LNCaP clone FGC (cell line): ENCODE results near the gene ADD3.

Source experiments
- DNase-seq: peaks from one replicate; pipeline ENCODE4 v3.0.0-alpha.2; 2011; ENCODE audit warnings: low read depth
- H3K4me3 ChIP-seq: 2 replicates; pipeline ENCODE4 v1.5.1; 2011; ENCODE audit warnings: mild to moderate bottlenecking, low read depth, low read length, control low read depth
- TF ChIP-seq, protein P1 (sequence below): IDR thresholded peaks from 2 replicates; pipeline ENCODE4 v1.5.1; 2012; ENCODE audit warnings: mild to moderate bottlenecking; ENCODE audit not compliant: control insufficient read depth, insufficient read depth; ENCODE audit errors: extremely low read depth

ADD3 gene, protein sequence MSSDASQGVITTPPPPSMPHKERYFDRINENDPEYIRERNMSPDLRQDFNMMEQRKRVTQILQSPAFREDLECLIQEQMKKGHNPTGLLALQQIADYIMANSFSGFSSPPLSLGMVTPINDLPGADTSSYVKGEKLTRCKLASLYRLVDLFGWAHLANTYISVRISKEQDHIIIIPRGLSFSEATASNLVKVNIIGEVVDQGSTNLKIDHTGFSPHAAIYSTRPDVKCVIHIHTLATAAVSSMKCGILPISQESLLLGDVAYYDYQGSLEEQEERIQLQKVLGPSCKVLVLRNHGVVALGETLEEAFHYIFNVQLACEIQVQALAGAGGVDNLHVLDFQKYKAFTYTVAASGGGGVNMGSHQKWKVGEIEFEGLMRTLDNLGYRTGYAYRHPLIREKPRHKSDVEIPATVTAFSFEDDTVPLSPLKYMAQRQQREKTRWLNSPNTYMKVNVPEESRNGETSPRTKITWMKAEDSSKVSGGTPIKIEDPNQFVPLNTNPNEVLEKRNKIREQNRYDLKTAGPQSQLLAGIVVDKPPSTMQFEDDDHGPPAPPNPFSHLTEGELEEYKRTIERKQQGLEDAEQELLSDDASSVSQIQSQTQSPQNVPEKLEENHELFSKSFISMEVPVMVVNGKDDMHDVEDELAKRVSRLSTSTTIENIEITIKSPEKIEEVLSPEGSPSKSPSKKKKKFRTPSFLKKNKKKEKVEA

DNA sequence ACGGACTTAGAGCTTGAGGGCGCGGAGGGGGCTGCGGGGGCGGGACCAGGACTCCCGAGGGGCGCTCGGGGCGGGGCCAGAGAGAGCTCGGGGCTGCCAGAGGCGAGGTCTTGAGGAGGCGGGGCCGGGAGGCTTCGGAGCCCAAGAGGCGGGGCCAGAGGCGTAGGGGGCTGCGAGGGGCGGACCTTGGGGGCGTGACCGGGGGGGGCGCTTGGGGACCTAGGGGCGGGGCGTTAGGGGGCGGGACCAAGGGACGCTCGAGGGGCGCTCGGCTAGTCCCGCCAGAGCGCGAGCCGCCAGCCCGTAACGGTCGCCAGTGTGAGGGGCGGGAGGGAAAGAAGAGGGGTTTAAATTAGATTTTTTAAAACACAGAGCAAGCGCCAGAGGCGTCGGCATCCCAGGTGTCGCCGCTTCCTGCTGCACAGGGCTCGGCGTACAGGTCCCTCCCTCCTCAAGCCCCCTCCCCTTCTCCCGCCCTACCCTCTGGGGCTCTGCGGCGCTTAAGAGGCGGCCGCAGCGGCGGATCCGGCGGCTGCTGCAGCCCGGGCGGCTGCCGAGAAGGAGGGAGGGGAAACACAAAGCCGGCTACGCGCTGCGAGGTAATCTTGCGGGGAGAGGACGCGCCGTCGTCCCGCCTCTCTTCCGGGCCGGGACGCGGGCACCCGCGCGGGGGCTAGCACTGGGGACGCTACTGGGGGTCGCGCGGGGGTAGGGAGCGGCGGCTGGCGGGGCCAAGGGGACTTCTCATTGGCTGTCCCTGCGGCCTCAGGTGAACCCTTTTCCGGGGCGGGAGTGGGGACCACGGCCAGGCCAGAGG, at the start of gene ADD3:
ADD3 (plus strand) TSS at position 284 of the 817 bp plus-strand sequence. CDS start 92,670 bp downstream, outside the sequence.
- DNase-seq = no peak
- TF ChIP-seq, protein P1, sequence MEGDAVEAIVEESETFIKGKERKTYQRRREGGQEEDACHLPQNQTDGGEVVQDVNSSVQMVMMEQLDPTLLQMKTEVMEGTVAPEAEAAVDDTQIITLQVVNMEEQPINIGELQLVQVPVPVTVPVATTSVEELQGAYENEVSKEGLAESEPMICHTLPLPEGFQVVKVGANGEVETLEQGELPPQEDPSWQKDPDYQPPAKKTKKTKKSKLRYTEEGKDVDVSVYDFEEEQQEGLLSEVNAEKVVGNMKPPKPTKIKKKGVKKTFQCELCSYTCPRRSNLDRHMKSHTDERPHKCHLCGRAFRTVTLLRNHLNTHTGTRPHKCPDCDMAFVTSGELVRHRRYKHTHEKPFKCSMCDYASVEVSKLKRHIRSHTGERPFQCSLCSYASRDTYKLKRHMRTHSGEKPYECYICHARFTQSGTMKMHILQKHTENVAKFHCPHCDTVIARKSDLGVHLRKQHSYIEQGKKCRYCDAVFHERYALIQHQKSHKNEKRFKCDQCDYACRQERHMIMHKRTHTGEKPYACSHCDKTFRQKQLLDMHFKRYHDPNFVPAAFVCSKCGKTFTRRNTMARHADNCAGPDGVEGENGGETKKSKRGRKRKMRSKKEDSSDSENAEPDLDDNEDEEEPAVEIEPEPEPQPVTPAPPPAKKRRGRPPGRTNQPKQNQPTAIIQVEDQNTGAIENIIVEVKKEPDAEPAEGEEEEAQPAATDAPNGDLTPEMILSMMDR = no peak
- peak within 1 kb of the TSS; percentile 63 for H3K4me3 ChIP-seq

DNA sequence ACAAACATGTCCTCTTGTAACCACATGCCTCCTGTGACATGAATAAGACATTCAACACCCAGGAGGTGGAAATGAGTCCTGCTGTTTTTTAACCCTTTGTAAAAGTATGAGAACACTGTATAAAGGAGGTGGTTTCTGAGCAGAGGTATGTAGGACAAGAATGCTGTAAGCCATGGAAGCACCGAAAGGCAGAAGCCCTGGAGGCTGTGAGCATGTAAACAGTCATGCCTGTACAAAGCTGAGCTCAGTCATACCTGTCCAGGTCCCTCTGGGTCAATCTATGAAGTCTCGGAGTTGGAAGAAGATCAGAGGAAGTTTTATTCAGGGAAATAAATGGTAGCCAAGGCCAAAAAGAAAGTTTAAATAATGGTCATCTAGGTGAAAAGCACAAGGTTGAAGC, 49.7 kb upstream of the ADD3 start:
- no peak for DNase-seq
- TF ChIP-seq, protein P1 = no peak

DNA sequence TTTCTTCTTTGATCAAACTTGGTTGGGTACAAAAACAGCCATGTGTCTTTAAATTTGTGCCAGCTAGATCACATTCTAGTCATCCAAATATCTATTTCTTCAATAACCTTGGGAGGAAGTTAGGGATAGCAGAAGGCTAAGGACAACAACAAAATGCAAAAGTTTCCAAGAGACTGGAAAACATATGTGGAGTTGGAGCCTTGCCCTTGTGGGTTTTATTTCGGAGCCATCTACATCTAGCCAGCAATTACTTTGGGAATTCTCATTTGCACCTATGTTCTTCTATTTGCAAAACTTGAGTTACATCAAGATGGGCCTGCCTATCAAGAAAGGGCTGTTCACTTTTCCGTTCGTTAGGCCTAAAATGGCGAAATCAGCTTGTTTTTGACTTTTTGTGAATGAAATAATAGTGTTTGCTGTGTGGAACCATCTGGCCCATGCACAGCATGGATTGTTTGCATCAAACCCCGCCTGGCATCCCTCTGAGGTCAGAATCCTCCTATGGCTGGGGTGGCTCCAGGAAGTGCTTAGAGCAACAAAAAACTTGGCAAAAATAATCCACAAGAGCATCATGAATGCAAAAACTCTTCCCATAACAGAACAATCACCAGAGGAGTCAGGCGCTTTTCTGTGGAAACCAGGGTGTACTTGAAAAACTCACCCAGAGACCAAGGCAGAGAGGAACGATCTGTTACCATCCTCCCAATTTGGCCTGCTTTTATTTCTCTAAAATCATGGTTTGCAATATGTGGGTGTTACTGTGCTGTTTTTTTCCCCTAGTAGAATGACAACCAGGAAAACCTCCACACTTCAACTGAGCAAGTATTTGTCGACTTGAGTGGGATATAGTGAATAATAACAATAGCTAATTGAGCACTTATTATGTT, 48.3 kb upstream of the ADD3 start:
- H3K4me3 ChIP-seq = no peak overlapping the region
- DNase-seq = no peak
- TF ChIP-seq, protein P1 = no peak

More for the DNA sequence above, 49.7 kb upstream of the ADD3 start:
- H3K4me3 ChIP-seq = no peak overlapping the region

DNA sequence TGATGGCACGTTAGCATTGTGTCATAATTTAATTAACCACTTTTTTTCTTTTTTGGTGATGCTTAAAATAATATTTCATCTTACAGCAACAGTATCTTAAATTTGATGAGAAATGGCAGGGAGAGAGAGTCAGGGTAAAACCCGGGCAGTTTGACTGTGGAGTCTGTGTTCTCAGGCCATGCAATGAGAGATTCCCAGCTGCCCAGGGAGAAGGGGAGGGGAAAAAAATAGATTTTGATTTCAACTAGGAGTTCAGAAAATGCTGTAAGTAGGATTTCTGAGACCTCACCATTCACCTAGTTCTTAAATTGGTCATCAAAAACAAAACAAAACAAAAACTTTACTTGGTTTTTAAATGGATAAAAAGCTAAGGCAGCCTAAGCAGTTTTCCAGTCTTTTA, 47.1 kb upstream of the ADD3 start:
- DNase-seq = no peak
- TF ChIP-seq, protein P1 = no peak

DNA sequence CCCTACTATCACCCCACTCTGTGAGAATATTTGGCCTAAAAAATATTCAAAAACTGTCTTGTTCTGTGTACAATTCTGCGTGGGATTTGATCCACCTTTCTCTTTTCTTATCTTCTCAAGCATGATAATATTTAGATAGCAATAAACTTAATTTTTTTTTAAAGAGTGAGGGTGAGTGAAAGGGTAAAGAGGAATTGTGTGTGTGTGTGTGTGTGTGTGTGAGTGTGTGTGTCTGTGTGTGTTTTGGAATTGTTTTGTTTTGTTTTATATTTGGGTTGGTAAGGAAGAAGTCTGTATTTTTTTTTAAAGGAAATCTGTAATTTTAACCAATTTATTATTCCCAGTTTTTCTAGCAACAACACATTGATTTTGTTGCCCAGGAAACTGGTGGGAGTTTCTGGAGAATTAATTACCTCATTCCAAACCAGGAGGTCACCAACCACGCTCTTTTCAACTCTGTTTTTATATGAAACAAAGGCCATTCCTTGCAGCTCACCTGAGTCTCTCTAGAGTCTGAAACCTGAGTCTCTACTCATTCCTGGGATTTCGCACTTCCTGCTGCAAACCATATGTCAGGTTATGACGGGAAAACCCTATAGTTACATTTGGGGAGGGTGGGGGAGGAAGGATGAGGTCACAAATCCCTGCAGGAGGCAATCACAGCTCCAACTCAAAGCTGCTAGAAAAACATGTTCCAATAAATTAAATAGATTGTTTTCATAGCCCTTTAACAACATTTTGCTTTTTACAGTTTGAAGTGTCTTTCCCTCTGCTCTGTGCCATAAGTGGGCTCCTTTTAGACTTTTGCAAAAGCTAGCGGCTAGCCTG, 46.4 kb upstream of the ADD3 start:
- TF ChIP-seq, protein P1 = no peak
- DNase-seq = no peak

More for the DNA sequence above, 47.1 kb upstream of the ADD3 start:
- H3K4me3 ChIP-seq = no peak overlapping the region

More for the DNA sequence above, 46.4 kb upstream of the ADD3 start:
- no peak overlapping the region for H3K4me3 ChIP-seq
